GM18508 (cell line): Measurements from ENCODE around the gene NUP133.
A peak's percentile ranks its signal among the peaks of the same experiment; 100 is the strongest.

Source experiments
- ATAC-seq: cut with Tn5 transposase; IDR thresholded peaks from one replicate; pipeline ENCODE4 v1.9.1; 2021; ENCODE audit warnings: moderate number of reproducible peaks; ENCODE audit not compliant: insufficient read depth, unreplicated experiment

The NUP133 gene

DNA sequence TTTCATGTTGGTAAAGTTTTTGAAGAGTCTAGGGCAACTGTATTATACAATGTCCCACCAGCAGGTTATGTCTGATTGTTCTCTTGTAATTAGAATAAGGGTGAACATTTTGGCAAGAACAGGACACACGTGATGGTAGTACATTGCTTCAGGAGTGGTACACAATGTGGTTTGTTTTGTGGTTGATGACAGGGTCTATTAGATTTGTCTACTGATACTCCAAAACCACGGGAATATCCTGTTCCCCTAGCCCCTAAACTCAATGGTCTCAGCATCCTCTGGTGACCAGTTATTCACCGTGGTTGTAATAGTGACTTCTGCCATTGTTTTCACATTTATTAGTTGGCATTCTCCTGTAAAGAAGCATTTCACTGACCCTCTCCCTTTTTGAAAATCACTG, 52.1 kb downstream of the NUP133 start:
- no peak for ATAC-seq

DNA sequence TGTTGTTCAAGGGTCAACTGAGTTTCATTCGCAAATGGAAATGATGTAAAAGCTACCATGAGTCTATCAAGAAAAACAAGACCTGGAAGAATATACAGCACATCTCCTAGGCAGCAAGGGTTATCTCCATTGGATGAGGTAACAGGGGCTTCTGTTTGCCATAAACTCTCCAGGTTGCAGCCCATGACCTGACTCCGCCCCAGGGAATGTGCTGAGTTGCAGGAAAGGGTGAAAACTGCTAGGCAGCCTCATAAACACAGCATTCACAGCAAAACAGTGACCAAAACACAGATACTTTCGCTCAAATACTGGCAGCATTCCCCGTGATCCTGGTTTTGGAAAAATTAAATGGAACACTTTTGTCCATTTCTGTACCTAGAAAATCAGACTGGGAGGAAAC, 54.1 kb downstream of the NUP133 start:
- no peak for ATAC-seq

DNA sequence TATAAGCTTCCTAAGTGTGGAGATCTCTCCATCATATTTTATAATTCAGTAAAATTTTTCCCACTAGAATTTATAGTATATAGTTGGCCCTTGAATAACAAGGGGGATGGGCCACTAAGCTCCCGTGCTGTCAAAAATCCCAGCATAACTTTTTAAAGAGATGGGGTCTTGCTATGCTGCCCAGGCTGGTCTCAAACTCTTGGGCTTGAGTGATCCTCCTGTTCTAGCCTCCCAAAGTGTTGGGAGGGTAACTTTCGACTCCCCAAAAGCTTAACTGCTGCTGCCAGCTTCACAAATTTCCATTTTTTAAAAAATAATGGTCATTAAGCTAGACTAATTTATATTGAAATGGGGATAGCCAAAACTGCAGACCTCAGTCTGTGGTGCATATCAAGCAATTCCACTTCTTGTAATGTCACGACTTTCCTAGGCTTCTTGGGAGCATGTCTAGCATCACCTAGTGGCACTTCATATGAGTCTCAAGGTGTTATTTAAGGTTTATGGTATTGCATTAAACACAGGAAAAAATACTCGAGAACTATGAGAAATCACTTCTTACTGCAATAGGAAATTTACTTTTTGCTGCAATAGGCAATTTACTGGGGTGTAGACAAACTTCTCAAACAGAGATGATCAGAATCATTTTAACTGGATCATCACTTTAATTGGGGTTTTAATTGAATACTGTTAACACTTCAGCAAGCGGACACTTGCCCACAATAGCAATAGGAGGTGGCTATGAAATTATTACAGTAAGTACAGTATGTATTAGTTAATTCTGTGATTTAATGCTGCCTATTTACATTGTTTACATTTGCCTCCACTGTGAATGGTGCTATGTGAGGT, 55.0 kb downstream of the NUP133 start:
- no peak for ATAC-seq

DNA sequence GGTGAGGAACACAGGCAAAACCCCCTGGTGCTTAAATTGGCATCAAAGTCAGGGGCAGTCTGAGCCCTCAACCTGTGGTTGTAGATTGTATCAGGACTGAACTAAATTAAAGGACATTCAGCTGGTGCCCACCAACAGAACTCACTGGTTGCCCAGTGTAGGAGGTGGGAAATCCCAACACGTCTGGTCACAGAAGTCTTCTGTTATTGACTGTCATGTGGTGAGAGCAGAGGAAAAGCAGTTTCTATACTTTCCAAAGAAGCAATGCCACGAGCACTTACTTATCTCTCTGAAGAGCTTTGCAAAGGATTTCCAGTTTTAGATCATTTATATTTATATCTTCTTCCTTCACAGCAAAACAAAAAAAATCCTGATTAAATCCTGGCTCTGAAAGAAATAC, 59.3 kb downstream of the NUP133 start:
- no peak for ATAC-seq

DNA sequence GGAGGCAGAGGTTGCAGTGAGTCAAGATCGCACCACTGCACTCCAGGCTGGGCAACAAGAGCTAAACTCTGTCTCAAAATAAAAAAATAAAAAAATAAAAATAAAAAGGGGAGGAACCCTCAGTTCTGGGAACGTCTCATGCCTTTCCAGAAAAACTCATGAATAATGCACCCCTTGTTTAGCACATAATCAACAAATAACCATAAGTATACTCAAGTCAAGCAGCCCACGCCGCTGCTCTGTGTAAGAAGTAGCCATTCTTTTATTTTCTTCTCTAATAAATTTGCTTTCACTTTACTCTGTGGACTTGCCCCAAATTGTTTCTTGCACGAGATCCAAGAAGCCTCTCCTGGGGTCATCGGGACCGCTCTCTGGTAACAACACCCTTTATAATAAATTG, 59.8 kb downstream of the NUP133 start:
- ATAC-seq: no peak

DNA sequence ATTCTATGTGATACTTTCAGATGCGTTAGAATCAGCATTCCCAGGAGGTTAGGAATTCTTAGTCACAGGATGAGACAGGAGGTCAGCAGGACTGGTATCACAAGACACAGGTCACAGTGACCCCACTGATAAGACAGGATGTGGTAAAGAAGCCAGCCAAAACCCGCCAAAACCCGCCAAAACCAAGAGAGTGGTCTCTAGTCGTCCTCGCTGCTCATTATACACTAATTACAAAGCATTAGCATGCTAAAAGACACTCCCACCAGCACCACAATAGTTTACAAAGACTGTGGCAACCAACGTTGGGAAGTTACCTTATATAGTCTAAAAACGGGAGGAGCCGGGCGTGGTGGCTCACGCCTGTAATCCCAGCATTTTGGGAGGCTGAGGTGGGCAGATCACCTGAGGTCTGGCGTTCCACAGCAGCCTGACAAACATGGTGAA, 60.3 kb downstream of the NUP133 start:
- no peak for ATAC-seq

DNA sequence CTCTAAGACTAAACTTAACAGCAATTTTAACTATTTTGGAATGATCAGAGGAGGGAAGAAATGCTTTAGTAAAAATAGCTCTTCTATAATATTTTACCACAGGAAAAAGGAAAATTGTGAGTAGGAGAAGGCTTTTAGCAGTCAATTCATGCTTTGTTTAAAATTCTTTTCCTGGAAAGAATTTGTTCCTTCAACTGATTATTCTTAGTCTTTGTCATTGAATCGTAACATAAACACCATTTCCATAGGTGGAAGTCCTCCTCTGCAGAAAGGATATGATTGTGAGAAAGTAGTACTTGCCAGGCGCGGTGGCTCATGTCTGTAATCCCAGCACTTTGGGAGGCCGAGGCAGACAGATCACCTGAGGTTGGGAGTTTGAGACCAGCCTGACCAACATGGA, 62.3 kb downstream of the NUP133 start:
- ATAC-seq: no peak

DNA sequence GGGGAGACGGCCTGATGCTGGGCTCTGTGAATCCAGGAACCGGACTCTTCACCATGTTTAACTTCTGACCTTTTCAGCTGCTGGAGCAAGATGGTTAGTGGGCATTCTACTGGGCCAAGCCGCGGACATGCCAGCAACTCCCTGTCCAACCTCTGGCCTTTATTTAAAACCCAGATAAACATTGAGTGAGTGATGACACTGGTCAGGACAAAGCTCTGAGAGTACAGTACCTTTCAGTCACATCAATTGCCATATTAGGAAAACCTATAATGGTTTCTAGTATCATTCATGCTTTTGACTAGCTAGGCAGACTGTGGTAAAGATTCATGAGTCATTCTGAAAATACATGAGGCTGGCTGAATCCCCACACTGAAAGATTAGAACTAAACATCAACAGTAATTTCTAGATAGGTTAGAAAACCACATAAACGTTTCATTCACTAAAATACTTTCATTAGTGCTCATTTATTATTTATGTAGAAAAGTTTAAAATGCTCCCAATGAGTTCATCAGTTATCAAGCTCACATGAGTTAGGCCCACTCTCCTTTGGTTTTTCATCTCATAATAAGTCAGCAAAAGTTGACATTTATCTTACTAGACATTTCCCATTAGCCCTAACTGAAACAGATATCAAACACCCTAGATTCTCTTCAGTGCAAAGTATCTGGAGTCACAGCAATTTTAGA, 67.1 kb downstream of the NUP133 start:
- ATAC-seq: peak; percentile 95

DNA sequence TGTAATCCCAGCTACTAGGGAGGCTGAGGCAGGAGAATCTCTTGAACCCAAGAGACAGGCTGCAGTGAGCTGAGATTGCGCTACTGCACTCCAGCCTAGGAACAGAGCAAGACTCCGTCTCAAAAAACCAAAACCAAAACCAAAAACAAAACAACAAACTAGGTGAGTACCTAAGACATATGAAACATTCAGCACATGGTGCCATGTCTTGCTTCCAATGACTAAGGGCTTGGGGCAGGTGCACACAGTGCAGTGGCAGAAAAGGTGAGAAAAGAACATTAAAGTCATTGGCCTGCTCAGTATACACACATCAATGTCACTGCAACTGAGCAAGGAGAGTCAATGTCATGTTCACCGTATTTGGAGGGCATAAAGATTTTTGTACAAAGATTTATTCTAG, 70.1 kb downstream of the NUP133 start:
- ATAC-seq: no peak

DNA sequence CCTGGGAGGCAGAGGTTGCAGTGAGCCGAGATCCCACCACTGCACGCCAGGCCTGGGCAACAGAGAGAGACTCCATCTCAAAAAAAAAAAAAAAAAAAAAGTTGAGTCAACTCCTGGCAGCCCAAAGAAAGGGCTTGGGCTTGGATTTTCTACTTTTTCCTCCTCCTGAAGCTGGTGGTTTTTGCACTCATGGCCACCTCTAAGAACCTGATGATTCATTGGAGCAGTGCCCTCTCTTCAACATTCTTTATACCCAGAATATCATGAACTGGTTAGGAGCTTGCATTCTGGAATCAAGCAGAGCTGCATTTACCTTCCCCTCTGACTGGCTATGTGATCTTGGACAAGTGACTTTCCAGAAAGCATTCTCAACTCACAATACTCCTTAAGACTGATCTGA, 70.7 kb downstream of the NUP133 start:
- ATAC-seq: no peak

DNA sequence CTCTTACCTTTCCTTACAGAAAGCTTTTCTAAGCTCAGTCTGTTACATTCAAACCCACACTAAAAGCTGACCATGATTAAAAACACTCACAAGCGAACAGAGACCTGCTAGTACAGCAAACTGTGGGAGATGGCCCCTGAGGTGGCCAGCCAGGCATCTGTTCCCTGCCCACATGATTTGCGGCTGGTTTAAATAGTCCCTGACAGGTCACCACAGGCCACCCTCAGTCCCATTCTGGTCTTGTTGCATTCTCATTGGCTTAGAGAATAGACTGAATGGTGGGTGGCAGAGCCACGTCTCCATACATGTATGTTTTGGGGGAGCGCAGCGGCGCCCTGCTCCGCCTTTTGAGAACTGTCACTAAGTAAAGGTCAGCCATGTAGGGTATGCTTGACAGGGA, 71.9 kb downstream of the NUP133 start:
- no peak for ATAC-seq

DNA sequence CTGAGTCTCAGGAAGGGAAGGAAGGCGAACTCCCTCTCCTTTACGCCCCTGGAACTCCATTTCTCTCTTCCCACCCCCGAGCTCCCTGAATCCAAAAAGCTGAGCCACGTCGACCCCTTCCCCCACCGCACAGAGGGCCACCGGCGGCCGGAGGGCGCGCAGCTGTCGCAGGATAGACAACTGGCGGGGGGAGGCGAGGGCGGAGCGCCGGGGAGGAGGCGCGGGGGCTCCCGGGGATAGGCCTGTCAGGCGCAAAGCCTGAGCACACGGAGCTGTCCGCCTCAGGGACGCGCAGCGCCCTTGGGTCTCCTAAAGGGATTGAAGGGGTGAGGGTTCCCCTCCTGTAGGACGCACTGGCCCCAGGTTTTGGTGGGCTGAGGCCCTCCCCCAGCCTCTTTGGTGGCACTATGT, 73.5 kb downstream of the NUP133 start:
- ATAC-seq: no peak

DNA sequence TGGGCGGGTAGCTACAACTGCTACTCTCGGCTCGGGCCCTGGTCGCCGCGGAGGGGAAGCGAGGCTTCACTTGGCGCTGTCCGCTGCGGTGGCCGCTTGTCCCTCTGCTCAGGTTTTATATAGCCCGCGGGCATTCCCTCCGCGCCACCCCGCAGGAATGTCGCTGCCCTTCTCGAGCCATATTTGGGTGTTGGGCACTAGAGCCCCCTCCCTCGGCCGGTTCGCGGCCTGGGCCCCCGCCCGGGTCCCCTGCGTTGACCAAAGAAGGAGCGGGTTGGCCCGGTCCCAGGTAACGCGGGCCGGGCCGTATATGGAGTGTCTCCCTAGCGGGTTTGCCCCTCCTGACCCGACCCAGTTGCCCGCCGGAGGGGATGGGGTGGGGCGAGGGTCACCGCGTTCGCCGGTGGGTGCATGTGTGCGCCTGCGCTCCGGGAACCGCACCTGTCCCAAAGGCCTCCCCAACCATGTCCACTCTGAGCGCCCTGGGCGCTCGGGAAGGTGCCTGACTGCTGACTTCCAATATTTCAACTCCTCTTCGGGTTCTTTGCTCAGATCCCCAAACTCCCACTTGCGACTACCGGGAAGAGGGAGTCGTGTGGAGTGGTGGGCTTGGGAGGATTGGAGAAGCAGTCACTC, 74.0 kb downstream of the NUP133 start, which contains the start of gene ACTA1:
Gene ACTA1 (minus strand): TSS at position 90 of the 636 bp plus-strand sequence. CDS start 979 bp downstream, outside the sequence.
- no peak for ATAC-seq

DNA sequence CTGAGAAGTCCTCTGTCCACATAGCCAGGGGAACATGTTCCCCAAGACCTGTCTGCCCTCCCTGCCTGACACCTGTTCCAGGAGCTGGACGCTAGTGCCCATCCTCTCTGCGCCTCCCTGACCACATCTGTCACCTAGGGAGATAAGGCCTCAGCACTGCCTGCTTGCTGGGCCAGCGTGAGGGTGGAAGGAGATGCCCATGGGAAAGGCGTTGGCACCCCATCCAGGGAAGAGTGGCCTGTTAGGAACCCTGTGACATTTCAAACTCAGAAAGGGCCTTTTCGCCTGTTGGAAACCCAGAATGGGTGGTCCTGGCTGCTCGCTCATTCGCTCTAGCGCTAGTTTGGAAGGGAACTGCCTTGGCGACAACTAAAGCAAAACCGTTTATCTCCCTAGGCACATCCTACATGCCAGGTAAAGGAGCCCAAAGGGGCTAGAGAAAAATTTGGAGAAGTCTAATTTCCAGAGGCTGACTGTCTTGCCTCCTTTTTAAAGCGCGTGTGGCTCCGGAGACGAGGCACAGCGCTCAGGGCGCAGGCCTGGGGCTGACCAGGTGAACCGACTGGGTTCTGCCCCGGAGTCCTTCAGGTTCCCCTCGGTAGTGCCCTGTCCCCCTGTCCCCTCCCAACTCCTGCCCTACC, 74.7 kb downstream of the NUP133 start:
- no peak for ATAC-seq

DNA sequence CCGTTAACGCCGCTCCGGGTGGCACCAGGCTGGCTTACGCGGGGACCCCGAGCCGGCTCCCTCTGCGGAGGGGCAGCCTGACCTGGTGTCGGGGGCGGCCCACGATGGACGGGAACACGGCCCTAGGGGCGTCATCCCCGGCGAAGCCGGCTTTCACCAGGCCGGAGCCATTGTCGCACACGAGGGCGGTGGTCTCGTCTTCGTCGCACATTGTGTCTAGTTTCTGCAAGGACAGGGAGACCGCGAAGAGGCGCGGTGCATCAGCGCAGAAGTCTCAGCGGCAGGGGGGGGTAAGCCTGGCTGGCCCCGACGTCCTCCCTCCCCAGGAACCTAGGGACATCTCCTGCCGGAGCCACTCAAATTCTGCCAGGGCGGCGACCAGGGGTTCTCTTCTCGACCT, 75.2 kb downstream of the NUP133 start:
- ATAC-seq: no peak

DNA sequence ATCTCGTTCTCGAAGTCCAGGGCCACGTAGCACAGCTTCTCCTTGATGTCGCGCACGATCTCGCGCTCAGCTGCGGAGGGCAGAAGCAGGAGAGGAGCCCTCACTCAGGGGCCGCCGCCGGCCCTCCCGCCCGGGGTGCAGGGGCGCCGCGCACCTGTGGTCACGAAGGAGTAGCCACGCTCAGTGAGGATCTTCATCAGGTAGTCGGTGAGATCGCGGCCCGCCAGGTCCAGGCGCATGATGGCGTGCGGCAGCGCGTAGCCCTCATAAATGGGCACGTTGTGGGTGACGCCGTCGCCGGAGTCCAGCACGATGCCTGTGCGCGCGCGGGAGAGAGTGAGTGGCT, 76.1 kb downstream of the NUP133 start:
- no peak for ATAC-seq

DNA sequence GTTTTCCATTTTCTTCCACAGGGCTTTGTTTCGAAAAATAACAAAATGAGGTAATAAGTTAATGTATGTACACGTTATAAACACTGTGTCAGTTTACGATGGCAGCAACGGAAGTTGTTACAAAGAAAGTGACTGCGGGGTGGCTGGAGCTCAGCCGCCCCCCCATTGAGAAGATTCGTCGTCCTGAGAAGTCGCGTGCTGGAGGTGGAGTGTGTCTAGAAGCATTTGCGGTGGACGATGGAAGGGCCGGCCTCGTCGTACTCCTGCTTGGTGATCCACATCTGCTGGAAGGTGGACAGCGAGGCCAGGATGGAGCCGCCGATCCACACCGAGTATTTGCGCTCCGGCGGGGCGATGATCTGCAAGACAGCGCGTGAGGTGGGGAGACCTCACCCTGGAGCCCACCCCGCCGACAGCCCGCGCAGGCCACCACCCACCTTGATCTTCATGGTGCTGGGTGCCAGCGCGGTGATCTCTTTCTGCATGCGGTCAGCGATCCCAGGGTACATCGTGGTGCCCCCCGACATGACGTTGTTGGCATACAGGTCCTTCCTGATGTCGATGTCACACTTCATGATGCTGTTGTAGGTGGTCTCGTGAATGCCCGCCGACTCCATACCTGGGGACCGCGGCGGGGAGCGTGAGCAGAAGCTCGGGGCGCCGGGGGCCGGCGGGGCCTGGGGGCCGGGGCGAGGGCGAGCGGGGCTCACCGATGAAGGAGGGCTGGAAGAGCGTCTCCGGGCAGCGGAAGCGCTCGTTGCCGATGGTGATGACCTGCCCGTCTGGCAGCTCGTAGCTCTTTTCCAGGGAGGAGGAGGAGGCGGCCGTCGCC, 76.6 kb downstream of the NUP133 start:
- ATAC-seq: no peak

DNA sequence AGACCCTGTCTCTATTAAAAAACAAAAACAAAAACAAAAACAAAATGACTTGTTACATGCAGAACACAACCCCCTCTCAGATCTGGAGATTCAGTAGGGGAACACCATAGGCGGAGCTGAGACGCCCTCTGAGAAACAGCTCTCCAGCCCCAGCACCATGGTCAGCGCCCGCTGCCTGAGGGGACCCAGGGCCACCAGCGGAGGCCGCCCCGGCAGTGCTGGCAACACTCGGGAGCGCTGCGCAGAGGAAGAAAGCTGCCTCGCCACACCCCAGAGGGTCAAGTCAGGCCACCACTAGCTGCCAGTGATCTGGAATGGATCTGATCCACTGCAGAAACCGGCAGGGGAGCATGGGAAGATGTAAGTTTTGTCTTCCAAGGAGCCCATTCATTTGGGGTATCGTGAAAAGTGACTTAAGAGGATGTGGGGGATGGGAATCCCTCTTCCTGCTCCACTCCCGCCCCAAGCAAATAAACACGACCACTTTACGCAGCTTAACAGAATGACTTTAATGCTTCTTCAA, 77.3 kb downstream of the NUP133 start:
- ATAC-seq: no peak

DNA sequence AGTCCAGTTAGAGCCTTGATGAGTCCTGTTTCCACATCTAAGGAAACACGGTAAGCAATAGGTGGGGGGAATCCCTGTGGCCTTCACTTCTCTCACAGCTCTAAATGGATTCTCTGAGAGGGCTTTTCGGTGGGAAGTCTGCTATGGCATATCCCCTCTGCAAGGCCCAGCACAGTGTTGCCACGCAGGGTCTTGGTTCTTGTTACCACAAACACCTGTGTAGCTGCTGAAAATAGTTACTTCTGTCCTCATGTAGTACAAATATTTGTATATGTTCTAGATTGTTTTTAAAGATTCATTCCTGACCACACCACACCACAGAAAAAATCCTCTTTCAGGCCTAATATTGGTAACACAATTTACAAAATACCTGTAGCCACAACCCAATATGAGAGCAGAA, 79.9 kb downstream of the NUP133 start:
- ATAC-seq: no peak

DNA sequence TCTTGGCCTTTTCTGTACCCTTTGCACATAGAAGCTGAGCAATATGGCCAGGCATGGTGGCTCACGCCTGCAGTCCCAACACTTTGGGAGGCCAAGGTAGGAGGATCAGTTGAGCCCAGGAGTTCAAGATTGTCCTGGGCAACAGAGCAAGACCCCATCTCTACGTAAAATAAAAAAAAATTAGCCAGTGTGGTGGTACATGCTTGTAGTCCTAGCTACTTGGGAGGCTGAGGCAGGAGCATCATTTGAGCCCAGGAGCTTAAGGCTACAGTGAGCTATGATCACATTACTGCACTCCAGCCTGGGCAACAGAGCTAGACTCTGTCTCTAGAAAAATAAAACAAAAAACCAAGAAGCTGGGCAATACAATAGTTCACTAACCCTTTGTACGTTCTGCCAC, 80.6 kb downstream of the NUP133 start:
- no peak for ATAC-seq
